HFFc6 (cell line): ENCODE results near the gene TMEM150B. TPM values are rescaled to one million over a fixed set of nuclear protein-coding genes. Genes with fewer than 3 reads are reported as not detected.

Experiments used
- DNase-seq: peaks from one replicate; pipeline ENCODE4 v3.0.0-alpha.2; 2018
- H3K27ac Mint-ChIP-seq: 2 replicates; pipeline ENCODE4 v1.8.0; 2020; ENCODE audit warnings: mild to moderate bottlenecking, mixed read lengths
- H3K27me3 Mint-ChIP-seq: 2 replicates; pipeline ENCODE4 v1.8.0; 2021; ENCODE audit warnings: mild to moderate bottlenecking, moderate library complexity, mixed read lengths; ENCODE audit not compliant: insufficient read depth
- H3K36me3 Mint-ChIP-seq: 2 replicates; pipeline ENCODE4 v1.8.0; 2021; ENCODE audit warnings: low read depth, mixed read lengths
- H3K4me1 Mint-ChIP-seq: 2 replicates; pipeline ENCODE4 v1.8.0; 2020; ENCODE audit warnings: low read depth, mixed read lengths
- H3K4me3 Mint-ChIP-seq: 2 replicates; pipeline ENCODE4 v1.8.0; 2020; ENCODE audit warnings: mild to moderate bottlenecking, moderate library complexity, mixed read lengths
- H3K9me3 Mint-ChIP-seq: 2 replicates; pipeline ENCODE4 v1.8.0; 2020; ENCODE audit warnings: mild to moderate bottlenecking, mixed read lengths
- CTCF ChIP-seq: fragments of 200-600 bp; sonication (generic); IDR thresholded peaks from 2 replicates; pipeline ENCODE4 v1.5.0; 2021; ENCODE audit warnings: antibody characterized with exemption, mild to moderate bottlenecking
- total RNA-seq, 6 experiments: library from RNA; stranded (reverse); fragmentation: NEBNext Ultra II Directional; extraction: Animal tissue kit (Norgen Biotek cat#: 25700); gene quantifications; 2 replicates in 1 of 6; 3 replicates in 5 of 6; pipeline ENCODE4 v1.2.3, GENCODE V29; 2021

The TMEM150B gene
- total RNA-seq, 6 experiments from 2014 or later, result not detected

- no peak overlapping the region for H3K4me3 Mint-ChIP-seq
- H3K4me1 Mint-ChIP-seq, result peaks cover 6% of the 10 kb centered on the region
- no peaks in the 10 kb centered on the region for H3K9me3 Mint-ChIP-seq
- TF ChIP-seq CTCF, result no peak
- no peak overlapping the region for H3K27ac Mint-ChIP-seq
- H3K27me3 Mint-ChIP-seq, result peaks cover 4% of the 10 kb centered on the region; the same call in 1 of the 2 replicates
- no peak for DNase-seq
- peaks cover 8% of the 10 kb centered on the region; the same call in 1 of the 2 replicates for H3K36me3 Mint-ChIP-seq
Measured at GRCh38 chr19:55365964-55366363, 40.8 kb upstream of the TMEM150B start.

- TF ChIP-seq CTCF, result no peak
- Mint-ChIP-seq H3K27me3 (peaks cover 4% of the 10 kb centered on the region; the same call in 1 of the 2 replicates), H3K4me1 (no peaks in the 10 kb centered on the region), H3K9me3 (no peaks in the 10 kb centered on the region), H3K36me3 (peaks cover 8% of the 10 kb centered on the region; the same call in 1 of the 2 replicates), H3K27ac (peak overlapping the region; percentile 18; the same call in 1 of the 2 replicates), H3K4me3 (no peak overlapping the region)
- no peak for DNase-seq
Measured at GRCh38 chr19:55365245-55365644, 40.1 kb upstream of the TMEM150B start.

- Mint-ChIP-seq H3K36me3 (peaks cover 8% of the 10 kb centered on the region; the same call in 1 of the 2 replicates), H3K27me3 (peaks cover 4% of the 10 kb centered on the region; the same call in 1 of the 2 replicates), H3K4me1 (no peaks in the 10 kb centered on the region), H3K9me3 (no peaks in the 10 kb centered on the region), H3K27ac (peak within 1 kb of the TSS; percentile 57), H3K4me3 (no peak within 1 kb of the TSS)
- DNase-seq, result no peak
- TF ChIP-seq CTCF, result no peak
Measured at GRCh38 chr19:55362990-55363716, 38.0 kb upstream of the TMEM150B start, which contains the start of gene GARIN5B. GARIN5B (minus strand) TSS chr19:55363260; CDS start chr19:55363066, 194 bp downstream.

- no peaks in the 10 kb centered on the region for H3K9me3 Mint-ChIP-seq
- TF ChIP-seq CTCF, result no peak
- H3K27ac Mint-ChIP-seq, result no peak overlapping the region
- peaks cover 6% of the 10 kb centered on the region for H3K27me3 Mint-ChIP-seq
- DNase-seq, result no peak
- H3K4me1 Mint-ChIP-seq, result no peaks in the 10 kb centered on the region
- peaks cover 4% of the 10 kb centered on the region; the same call in 1 of the 2 replicates for H3K36me3 Mint-ChIP-seq
- H3K4me3 Mint-ChIP-seq, result no peak overlapping the region
Measured at GRCh38 chr19:55362174-55362989, 37.2 kb upstream of the TMEM150B start.

GRCh38 chr19:55360902-55361301, 35.8 kb upstream of the TMEM150B start:
- H3K4me1 Mint-ChIP-seq, result no peaks in the 10 kb centered on the region
- no peak overlapping the region for H3K4me3 Mint-ChIP-seq
- TF ChIP-seq CTCF, result no peak
- DNase-seq, result no peak
- H3K36me3 Mint-ChIP-seq, result no peaks in the 10 kb centered on the region
- no peaks in the 10 kb centered on the region for H3K9me3 Mint-ChIP-seq
- peaks cover 10% of the 10 kb centered on the region for H3K27me3 Mint-ChIP-seq
- H3K27ac Mint-ChIP-seq, result no peak overlapping the region
